Measurements from ENCODE around the gene JAG2.
"Not testable (repeated sequence)": the region's sequence is repeated elsewhere in the genome, so short reads cannot be mapped to it uniquely, and the experiment has no call there.

The JAG2 gene

GRCh38 chr14:105137481-105138020 is 31.0 kb downstream of the JAG2 start:
- DNase-seq: no peak

GRCh38 chr14:105136401-105137322 is 31.9 kb downstream of the JAG2 start:
- DNase-seq: no peak

GRCh38 chr14:105135700-105136395 is 32.7 kb downstream of the JAG2 start:
- no peak for DNase-seq

- DNase-seq: no peak
Measured at GRCh38 chr14:105132921-105133654, 35.5 kb downstream of the JAG2 start.

GRCh38 chr14:105131241-105131640 is 37.3 kb downstream of the JAG2 start:
- no peak for DNase-seq

GRCh38 chr14:105128059-105128458 is 40.5 kb downstream of the JAG2 start:
- DNase-seq: no peak

- no peak for DNase-seq
Measured at GRCh38 chr14:105126981-105127329, 41.6 kb downstream of the JAG2 start.

GRCh38 chr14:105126126-105126980 is 42.2 kb downstream of the JAG2 start:
- DNase-seq: no peak

GRCh38 chr14:105124823-105125222 is 43.8 kb downstream of the JAG2 start:
- DNase-seq: no peak

GRCh38 chr14:105123981-105124765 is 44.4 kb downstream of the JAG2 start:
- DNase-seq: no peak

- no peak for DNase-seq
Measured at GRCh38 chr14:105123064-105123665, 45.4 kb downstream of the JAG2 start.

GRCh38 chr14:105120056-105120455 is 48.5 kb downstream of the JAG2 start:
- DNase-seq: no peak

- DNase-seq: no peak
Measured at GRCh38 chr14:105119408-105120025, 49.1 kb downstream of the JAG2 start.

- no peak for DNase-seq
Measured at GRCh38 chr14:105118646-105119407, 49.7 kb downstream of the JAG2 start.

GRCh38 chr14:105117710-105118385 is 50.7 kb downstream of the JAG2 start:
- no peak for DNase-seq

- no peak for DNase-seq
Measured at GRCh38 chr14:105117257-105117646, 51.3 kb downstream of the JAG2 start.

GRCh38 chr14:105116451-105117256 is 51.9 kb downstream of the JAG2 start:
- no peak for DNase-seq

- not testable (repeated sequence) for DNase-seq
Measured at GRCh38 chr14:105109243-105109642, 59.3 kb downstream of the JAG2 start.

All from suppressor macrophage treated with lipopolysaccharide for 4 hours (primary cell).